HUDEP-2 (cell line): ENCODE results near the gene SLC45A1.
A peak's percentile ranks its signal among the peaks of the same experiment; 100 is the strongest.

Source experiments
- DNase-seq, 76 experiments: peaks; one replicate each; lab custom pipeline; 2025; ENCODE audit not compliant: unreplicated experiment in 76 of 76; lab: John Stamatoyannopoulos, UW

SLC45A1 gene

GRCh38 chr1:8307628-8308027 is 10.3 kb upstream of the SLC45A1 start:
- DNase-seq: no peak

GRCh38 chr1:8311068-8311718 is 6.7 kb upstream of the SLC45A1 start:
- DNase-seq: no peak

- no peak for DNase-seq
Observed at GRCh38 chr1:8312235-8313218, 5.4 kb upstream of the SLC45A1 start.

GRCh38 chr1:8313231-8313630 is 4.7 kb upstream of the SLC45A1 start:
- DNase-seq: no peak

- peak in 39 of 76 experiments; percentile 1 to 48 (median 13) for DNase-seq
Observed at GRCh38 chr1:8314346-8315280, 3.3 kb upstream of the SLC45A1 start.

GRCh38 chr1:8315573-8316475 is 2.1 kb upstream of the SLC45A1 start:
- DNase-seq: no peak

GRCh38 chr1:8318436-8318835 is 522 bp downstream of the SLC45A1 start:
- DNase-seq: no peak

- no peak for DNase-seq
Observed at GRCh38 chr1:8321612-8322011, 3.7 kb downstream of the SLC45A1 start.

GRCh38 chr1:8323706-8324105 is 5.8 kb downstream of the SLC45A1 start:
- no peak for DNase-seq

GRCh38 chr1:8324176-8324810 is 6.4 kb downstream of the SLC45A1 start:
- DNase-seq: no peak

GRCh38 chr1:8325771-8326170 is 7.9 kb downstream of the SLC45A1 start:
- DNase-seq: no peak

- DNase-seq: no peak
Observed at GRCh38 chr1:8326265-8326664, 8.4 kb downstream of the SLC45A1 start.

- no peak for DNase-seq
Observed at GRCh38 chr1:8328271-8328670, 10.4 kb downstream of the SLC45A1 start.

- no peak for DNase-seq
Observed at GRCh38 chr1:8329439-8329838, 11.5 kb downstream of the SLC45A1 start.

- no peak for DNase-seq
Observed at GRCh38 chr1:8329858-8330257, 11.9 kb downstream of the SLC45A1 start.

- no peak for DNase-seq
Observed at GRCh38 chr1:8330271-8331125, 12.6 kb downstream of the SLC45A1 start.

GRCh38 chr1:8332806-8333205 is 14.9 kb downstream of the SLC45A1 start:
- DNase-seq: no peak

- no peak for DNase-seq
Observed at GRCh38 chr1:8333246-8333987, 15.5 kb downstream of the SLC45A1 start.
